Pancreas (tissue), 10 donors: ENCODE results near the gene POP7. TPM values are rescaled to one million over a fixed set of nuclear protein-coding genes. Genes with fewer than 3 reads are reported as not detected.

Experiments
- ATAC-seq, 4 donors: fragments of 200-7000 bp; cut with Tn5 transposase; one replicate each; pipeline versions ENCODE4 v1.8.0 to v1.9.1; 2020; ENCODE audit warnings: mild to moderate bottlenecking in 4 of 4, moderate library complexity in 4 of 4
- DNase-seq, 6 donors: peaks; one replicate each; pipeline ENCODE4 v3.0.0-alpha.2; 2020
- FAIRE-seq: peaks from 2 replicates; lab custom pipeline; 2012; peaks lifted over from hg19 to GRCh38; lab: Jason Lieb, UNC
- H3K27ac ChIP-seq, 4 donors: fragments of 200-600 bp; sonication (generic); 1 replicate in 3 of 4; 2 replicates in 1 of 4; pipeline versions ENCODE4 v1.5.0 to v1.8.0; 2020
- H3K27me3 ChIP-seq, 4 donors: fragments of 200-600 bp; one replicate each; pipeline ENCODE4 v1.8.0; 2021
- H3K36me3 ChIP-seq, 3 donors: fragments of 200-600 bp; sonication (generic) in 1 of 3; one replicate each; pipeline versions ENCODE4 v1.5.0 to v1.8.0; 2020 to 2021
- H3K4me1 ChIP-seq, 3 donors: fragments of 200-600 bp; one replicate each; pipeline ENCODE4 v1.8.0; 2021
- H3K4me3 ChIP-seq, 4 donors: fragments of 200-600 bp; sonication (generic) in 2 of 4; one replicate each; pipeline versions ENCODE4 v1.5.0 to v1.8.0; 2020 to 2021
- H3K9me3 ChIP-seq, 4 donors: fragments of 200-600 bp; one replicate each; pipeline ENCODE4 v1.8.0; 2021
- WGBS, 2 donors: extraction: QIAGEN DNeasy Blood & Tissue Kit; methylation state at CpG; one replicate each; pipeline ENCODE4 v1.1.7; 2013; 5-methylcytosine and 5-hydroxymethylcytosine counted together
- intact Hi-C, 3 donors: fragments of 100-400 bp; cut with DNase I; formaldehyde crosslinking; loops; one replicate each; pipeline versions ENCODE4 v1.11.1 to v1.14.2; 2022
- polyA plus RNA-seq, 2 donors: library from polyadenylated mRNA; stranded (reverse); fragments of 200-250 nt; gene quantifications; one replicate each; pipeline ENCODE4 v1.2.3, GENCODE V29; 2013
- total RNA-seq, 6 donors: library from RNA; stranded (reverse); fragmentation: NEBNext Ultra II Directional in 4 of 6; extraction: Animal tissue kit (Norgen Biotek cat#: 25700) in 4 of 6; gene quantifications; one replicate each; pipeline versions ENCODE4 v1.2.1 to v1.2.4, GENCODE V29; 2021 to 2023
- TF ChIP-seq, protein P1 (sequence below), 4 donors: fragments of 200-600 bp; sonication (generic) in 3 of 4; IDR thresholded peaks; one replicate each; pipeline versions ENCODE4 v1.5.0 to v1.8.0; 2021; ENCODE audit warnings: antibody characterized with exemption in 4 of 4
- donor health status: healthy with polysubstance abuse.
- donor health status: DM: no; HTN: no; CAD: no; lungs with moderate emphysema.
- donor health status: DM: no; HTN: no; CAD: no.
- donor health status: control.
- donor health status: control.
- donor health status: Bipolar disorder and iron deficiency.
- donor health status: DM: yes; HTN: yes; CAD: no.
- donor health status: DM: no; HTN: no; CAD: no.
- donor health status: DM: no; HTN: no; CAD: no.
- donor health status: DM: yes; HTN: yes; CAD: no.

Gene POP7
- total and polyA plus RNA-seq, 8 donors: 10.5 to 26.1 (median 16.2) TPM

DNA sequence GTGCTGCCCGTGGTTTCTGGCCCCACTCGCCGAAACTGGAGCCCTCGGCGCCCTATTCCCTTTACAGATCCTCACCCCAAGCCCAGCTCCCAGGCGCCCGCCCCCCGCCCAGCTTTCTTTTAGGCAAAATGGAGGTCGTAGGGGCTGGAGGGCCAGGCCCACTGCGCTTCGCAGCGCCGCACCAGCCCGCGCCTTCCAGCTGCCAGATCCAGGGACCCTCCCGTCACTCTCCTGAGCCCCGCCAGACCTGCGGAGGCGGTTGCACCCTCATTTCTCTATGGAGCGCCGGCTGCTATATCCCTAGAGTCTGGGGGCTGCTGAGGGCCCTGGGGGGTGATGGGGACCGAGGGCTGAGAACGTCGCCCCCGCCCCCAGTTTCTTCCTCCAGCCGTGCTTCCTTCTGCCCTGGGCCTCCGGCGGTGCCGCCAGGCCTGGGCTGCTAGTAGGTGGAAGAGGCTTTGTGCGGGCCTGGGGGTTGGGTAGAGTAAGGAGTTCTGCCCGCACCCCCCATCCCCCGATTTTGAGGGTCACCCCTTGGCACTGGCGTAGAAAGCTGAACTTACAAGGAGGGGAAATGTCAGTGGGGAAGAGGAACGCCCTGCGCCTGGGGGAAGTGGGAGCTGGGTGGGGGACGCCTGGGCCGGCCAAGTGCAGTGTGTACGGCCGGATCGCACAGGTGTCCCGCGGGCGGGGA is 31.4 kb upstream of the POP7 start:
- intact Hi-C loops: no loop called here
- Histone ChIP-seq H3K9me3 (no peaks in the 10 kb centered on the region), H3K4me3 (peak overlapping the region; percentile 87 to 91 (median 90)), H3K27ac (peak overlapping the region; percentile 93 to 98 (median 97)), H3K36me3 (peaks cover 3 to 24% (median 16%) of the 10 kb centered on the region in 3 donors), H3K27me3 (no peaks in the 10 kb centered on the region), H3K4me1 (no peaks in the 10 kb centered on the region)
- DNase-seq (peak in 3 of 6 donors; percentile 59 to 73 (median 63)), FAIRE-seq (no peak), ATAC-seq (peak in 3 of 4 donors; percentile 1 to 4 (median 3))
- TF ChIP-seq, protein P1, sequence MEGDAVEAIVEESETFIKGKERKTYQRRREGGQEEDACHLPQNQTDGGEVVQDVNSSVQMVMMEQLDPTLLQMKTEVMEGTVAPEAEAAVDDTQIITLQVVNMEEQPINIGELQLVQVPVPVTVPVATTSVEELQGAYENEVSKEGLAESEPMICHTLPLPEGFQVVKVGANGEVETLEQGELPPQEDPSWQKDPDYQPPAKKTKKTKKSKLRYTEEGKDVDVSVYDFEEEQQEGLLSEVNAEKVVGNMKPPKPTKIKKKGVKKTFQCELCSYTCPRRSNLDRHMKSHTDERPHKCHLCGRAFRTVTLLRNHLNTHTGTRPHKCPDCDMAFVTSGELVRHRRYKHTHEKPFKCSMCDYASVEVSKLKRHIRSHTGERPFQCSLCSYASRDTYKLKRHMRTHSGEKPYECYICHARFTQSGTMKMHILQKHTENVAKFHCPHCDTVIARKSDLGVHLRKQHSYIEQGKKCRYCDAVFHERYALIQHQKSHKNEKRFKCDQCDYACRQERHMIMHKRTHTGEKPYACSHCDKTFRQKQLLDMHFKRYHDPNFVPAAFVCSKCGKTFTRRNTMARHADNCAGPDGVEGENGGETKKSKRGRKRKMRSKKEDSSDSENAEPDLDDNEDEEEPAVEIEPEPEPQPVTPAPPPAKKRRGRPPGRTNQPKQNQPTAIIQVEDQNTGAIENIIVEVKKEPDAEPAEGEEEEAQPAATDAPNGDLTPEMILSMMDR (IDR thresholded peaks at IDR 0.05): no peak
- WGBS, 2 donors: 0 to 1% methylated on average over 42 to 43 of the region's 43 CpGs

DNA sequence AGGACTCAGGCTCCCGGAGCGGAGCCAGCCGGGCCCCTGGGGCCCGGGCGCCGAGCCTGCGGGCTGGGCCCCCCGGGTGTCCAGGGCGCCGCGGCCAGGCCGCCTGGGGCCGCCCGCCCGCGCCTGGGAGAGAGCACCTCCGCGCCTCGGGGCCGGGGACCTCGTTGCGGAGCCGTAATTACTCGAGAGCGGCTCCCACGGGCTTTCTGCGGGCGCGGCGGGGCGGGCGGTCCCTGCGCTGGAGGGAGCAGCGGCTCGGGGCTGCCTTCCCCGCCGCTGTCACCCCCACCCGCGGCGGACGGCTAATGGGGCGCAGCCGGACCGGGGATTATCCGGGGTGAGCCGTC is 30.8 kb upstream of the POP7 start:
- FAIRE-seq (no peak), DNase-seq (peak in 3 of 6 donors; percentile 46 to 87 (median 74)), ATAC-seq (peak in 1 of 4 donors; percentile 12)
- H3K4me1 ChIP-seq: no peaks in the 10 kb centered on the region
- peaks cover 3 to 24% (median 16%) of the 10 kb centered on the region in 3 donors for H3K36me3 ChIP-seq
- WGBS, 2 donors: 0% methylated on average over 25 to 46 of the region's 46 CpGs
- TF ChIP-seq, protein P1 (IDR thresholded peaks at IDR 0.05): no peak
- intact Hi-C loops: no loop called here
- peak overlapping the region; percentile 36 to 98 (median 96) for H3K27ac ChIP-seq
- peak overlapping the region; percentile 87 to 91 (median 90) for H3K4me3 ChIP-seq
- H3K27me3 ChIP-seq: no peaks in the 10 kb centered on the region
- no peaks in the 10 kb centered on the region for H3K9me3 ChIP-seq

DNA sequence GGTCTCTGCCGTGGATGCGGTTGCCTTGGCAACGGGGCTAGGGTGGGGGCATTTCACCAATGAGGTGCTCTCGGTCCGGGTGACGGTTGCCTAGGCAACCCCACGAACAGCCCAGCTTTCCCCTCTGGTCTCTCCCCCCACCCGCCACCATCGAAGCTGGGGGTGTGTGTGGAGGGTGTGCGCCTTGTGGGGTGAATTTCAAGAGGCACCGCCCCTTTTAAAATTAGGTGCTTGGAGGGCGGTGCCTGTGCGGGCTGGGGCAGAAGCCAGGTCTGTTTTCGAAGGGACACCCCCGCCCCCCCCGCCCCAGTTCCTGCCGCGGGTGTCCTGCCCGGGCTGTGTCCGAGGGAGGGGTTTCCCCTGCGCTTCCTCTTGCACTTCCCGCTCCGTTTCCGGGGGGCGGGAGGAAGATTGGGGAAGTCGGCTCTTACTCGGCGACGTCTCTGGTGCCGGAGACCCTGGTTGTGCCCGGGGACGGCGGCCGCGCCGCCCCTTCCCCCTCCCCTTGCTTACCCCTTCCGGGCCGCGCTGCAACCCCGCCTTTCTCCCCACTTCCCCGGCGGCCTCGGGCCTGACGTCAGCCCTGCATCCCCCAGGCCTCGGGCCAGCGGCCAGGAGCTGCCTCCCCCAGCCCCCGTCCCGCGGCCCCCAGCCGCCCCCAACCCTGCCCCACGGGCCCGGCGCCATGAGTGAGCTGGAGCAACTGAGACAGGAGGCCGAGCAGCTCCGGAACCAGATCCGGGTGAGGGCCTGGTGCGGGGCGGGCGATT is 30.2 kb upstream of the POP7 start:
- Histone ChIP-seq H3K4me3 (peak overlapping the region; percentile 87 to 91 (median 90)), H3K9me3 (no peaks in the 10 kb centered on the region), H3K4me1 (no peaks in the 10 kb centered on the region), H3K27ac (peak overlapping the region; percentile 36 to 98 (median 96)), H3K27me3 (no peaks in the 10 kb centered on the region), H3K36me3 (peaks cover 3 to 24% (median 16%) of the 10 kb centered on the region in 3 donors)
- intact Hi-C loops: loop anchor here in 1 of 3 donors (2.0 kb wide), 1 partner anchor 15 kb away; no protein-coding TSS in a partner anchor
- TF ChIP-seq, protein P1 (IDR thresholded peaks at IDR 0.05): no peak
- WGBS, 2 donors: 5 to 9% methylated on average over 37 to 59 of the region's 59 CpGs
- ATAC-seq (peak; percentile 4 to 13 (median 10)), DNase-seq (peak; percentile 71 to 92 (median 78)), FAIRE-seq (no peak)

DNA sequence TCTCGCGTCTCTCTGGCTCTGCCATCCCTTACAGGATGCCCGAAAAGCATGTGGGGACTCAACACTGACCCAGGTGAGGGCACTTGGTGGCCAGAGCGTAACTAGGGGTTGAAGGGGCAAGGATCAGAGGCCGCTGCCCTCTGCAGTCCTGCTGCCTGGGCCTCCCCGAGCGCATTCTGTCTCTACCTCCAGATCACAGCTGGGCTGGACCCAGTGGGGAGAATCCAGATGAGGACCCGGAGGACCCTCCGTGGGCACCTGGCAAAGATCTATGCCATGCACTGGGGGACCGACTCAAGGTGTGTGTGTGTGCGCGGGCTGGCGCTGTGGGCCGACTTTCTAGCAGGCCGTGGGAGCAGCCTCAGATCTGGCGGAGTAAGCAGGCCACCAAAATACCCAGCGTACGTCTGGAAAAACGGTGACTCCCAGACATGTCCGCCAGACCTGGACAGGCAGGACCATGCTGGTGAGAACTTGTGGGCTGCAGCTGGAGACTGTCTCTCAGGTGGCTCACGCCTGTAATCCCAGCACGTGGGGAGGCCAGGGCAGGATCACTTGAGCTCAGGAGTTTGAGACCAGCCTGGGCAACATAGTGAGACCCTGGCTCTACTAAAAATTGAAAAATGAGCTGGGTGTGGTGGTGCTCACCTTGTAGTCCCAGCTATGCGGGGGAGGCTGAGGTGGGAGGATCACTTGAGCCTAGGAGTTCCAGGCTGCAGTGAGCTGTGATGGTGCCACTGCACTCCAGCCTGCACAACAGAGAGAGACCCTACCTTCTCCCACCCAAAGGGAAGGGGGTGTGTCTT is 29.2 kb upstream of the POP7 start:
- TF ChIP-seq, protein P1 (IDR thresholded peaks at IDR 0.05): no peak
- FAIRE-seq: no peak
- 81 to 85% methylated on average over 23 of the region's 23 CpGs for WGBS, 2 donors
- H3K4me3 ChIP-seq: peak overlapping the region in 2 of 4 donors; percentile 89 to 91
- DNase-seq: peak in 4 of 6 donors; percentile 33 to 79 (median 46)
- H3K9me3 ChIP-seq: no peaks in the 10 kb centered on the region
- peaks cover 3 to 31% (median 20%) of the 10 kb centered on the region in 3 donors for H3K36me3 ChIP-seq
- H3K4me1 ChIP-seq: no peaks in the 10 kb centered on the region
- intact Hi-C loops: loop anchor here in 1 of 3 donors (2.0 kb wide), 1 partner anchor 14 kb away; no protein-coding TSS in a partner anchor
- H3K27me3 ChIP-seq: no peaks in the 10 kb centered on the region
- H3K27ac ChIP-seq: peak overlapping the region in 3 of 4 donors; percentile 93 to 98 (median 98)
- no peak for ATAC-seq
